ENCODE results near the gene PLEKHO2. TPM values are rescaled to one million over a fixed set of nuclear protein-coding genes. Genes with fewer than 3 reads are reported as not detected.

PLEKHO2 gene
- total and polyA plus RNA-seq, 2 of the 13 experiments (the other 11 are each of a cell fraction or from before 2014, with no cell fraction given): 3.8 to 4.8 TPM

DNA sequence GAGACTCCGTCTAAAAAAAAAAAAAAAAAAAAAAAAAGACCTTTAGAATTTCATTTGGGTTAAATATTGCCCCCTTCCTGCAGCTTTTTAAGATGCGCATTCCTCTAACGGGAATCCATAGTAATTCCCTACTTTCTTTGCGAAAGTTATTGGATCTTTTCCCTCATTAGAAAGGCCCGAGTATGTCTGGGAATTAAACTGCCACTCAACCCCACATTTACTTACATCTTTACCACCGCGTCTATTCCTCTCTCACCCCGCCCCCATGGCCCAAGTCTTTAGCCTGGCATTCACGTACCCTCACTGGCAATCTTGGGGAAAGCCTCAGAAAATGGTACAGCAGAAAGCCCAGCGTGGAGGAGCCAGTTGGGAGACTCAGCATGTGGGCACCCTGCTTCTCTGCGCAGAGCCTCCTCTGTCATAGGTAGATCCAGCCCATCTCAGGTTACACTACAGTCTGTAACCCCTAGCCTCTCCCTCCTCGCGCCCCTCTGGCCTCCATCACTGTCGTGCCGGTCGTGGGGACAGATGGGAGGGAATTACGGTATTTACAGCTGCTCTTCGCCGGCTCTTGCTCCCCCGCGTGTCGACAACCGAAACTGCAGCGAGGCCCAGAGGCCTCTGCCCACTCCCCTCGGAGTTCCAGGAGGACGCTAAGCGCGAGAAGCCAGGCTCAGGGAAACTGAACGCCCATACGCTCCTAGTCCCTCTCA is 63.6 kb downstream of the PLEKHO2 start (continued):
- TF ChIP-seq, protein P1, sequence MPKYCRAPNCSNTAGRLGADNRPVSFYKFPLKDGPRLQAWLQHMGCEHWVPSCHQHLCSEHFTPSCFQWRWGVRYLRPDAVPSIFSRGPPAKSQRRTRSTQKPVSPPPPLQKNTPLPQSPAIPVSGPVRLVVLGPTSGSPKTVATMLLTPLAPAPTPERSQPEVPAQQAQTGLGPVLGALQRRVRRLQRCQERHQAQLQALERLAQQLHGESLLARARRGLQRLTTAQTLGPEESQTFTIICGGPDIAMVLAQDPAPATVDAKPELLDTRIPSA (CRISPR knock-in tag; IDR thresholded peaks at IDR 0.05; ENCODE audit: borderline replicate concordance): no peak
- no peak for TF ChIP-seq GFI1 (CRISPR knock-in tag; IDR thresholded peaks at IDR 0.05; ENCODE audit: borderline replicate concordance)
- no peak for TF ChIP-seq ZNF839 (CRISPR knock-in tag; IDR thresholded peaks at IDR 0.05; ENCODE audit: borderline replicate concordance)
- no peak for TF ChIP-seq HOXA7 (CRISPR knock-in tag; IDR thresholded peaks at IDR 0.05)
- no peak for TF ChIP-seq JARID2 (CRISPR knock-in tag; IDR thresholded peaks at IDR 0.05; ENCODE audit: insufficient replicate concordance)
- TF ChIP-seq, protein P2, sequence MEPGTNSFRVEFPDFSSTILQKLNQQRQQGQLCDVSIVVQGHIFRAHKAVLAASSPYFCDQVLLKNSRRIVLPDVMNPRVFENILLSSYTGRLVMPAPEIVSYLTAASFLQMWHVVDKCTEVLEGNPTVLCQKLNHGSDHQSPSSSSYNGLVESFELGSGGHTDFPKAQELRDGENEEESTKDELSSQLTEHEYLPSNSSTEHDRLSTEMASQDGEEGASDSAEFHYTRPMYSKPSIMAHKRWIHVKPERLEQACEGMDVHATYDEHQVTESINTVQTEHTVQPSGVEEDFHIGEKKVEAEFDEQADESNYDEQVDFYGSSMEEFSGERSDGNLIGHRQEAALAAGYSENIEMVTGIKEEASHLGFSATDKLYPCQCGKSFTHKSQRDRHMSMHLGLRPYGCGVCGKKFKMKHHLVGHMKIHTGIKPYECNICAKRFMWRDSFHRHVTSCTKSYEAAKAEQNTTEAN (CRISPR knock-in tag; conservative IDR thresholded peaks at IDR 0.05): no peak
- no peak for TF ChIP-seq ZNF484 (CRISPR knock-in tag; IDR thresholded peaks at IDR 0.05; ENCODE audit: borderline replicate concordance, low read depth)
- TF ChIP-seq, protein P3, sequence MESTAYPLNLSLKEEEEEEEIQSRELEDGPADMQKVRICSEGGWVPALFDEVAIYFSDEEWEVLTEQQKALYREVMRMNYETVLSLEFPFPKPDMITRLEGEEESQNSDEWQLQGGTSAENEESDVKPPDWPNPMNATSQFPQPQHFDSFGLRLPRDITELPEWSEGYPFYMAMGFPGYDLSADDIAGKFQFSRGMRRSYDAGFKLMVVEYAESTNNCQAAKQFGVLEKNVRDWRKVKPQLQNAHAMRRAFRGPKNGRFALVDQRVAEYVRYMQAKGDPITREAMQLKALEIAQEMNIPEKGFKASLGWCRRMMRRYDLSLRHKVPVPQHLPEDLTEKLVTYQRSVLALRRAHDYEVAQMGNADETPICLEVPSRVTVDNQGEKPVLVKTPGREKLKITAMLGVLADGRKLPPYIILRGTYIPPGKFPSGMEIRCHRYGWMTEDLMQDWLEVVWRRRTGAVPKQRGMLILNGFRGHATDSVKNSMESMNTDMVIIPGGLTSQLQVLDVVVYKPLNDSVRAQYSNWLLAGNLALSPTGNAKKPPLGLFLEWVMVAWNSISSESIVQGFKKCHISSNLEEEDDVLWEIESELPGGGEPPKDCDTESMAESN (CRISPR knock-in tag; conservative IDR thresholded peaks at IDR 0.05): no peak
- TF ChIP-seq FOXP1 (IDR thresholded peaks at IDR 0.05): no peak
- TF ChIP-seq FOXP1 (CRISPR knock-in tag; IDR thresholded peaks at IDR 0.05): no peak
- TF ChIP-seq, protein P4, sequence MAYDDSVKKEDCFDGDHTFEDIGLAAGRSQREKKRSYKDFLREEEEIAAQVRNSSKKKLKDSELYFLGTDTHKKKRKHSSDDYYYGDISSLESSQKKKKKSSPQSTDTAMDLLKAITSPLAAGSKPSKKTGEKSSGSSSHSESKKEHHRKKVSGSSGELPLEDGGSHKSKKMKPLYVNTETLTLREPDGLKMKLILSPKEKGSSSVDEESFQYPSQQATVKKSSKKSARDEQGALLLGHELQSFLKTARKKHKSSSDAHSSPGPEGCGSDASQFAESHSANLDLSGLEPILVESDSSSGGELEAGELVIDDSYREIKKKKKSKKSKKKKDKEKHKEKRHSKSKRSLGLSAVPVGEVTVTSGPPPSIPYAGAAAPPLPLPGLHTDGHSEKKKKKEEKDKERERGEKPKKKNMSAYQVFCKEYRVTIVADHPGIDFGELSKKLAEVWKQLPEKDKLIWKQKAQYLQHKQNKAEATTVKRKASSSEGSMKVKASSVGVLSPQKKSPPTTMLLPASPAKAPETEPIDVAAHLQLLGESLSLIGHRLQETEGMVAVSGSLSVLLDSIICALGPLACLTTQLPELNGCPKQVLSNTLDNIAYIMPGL (CRISPR knock-in tag; IDR thresholded peaks at IDR 0.05; ENCODE audit: borderline replicate concordance in 1 of 2, low read depth in 1 of 2): no peak; a peak in 1 of 4 replicates
- TF ChIP-seq, protein P5, sequence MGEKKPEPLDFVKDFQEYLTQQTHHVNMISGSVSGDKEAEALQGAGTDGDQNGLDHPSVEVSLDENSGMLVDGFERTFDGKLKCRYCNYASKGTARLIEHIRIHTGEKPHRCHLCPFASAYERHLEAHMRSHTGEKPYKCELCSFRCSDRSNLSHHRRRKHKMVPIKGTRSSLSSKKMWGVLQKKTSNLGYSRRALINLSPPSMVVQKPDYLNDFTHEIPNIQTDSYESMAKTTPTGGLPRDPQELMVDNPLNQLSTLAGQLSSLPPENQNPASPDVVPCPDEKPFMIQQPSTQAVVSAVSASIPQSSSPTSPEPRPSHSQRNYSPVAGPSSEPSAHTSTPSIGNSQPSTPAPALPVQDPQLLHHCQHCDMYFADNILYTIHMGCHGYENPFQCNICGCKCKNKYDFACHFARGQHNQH (CRISPR knock-in tag; IDR thresholded peaks at IDR 0.05): no peak
- no peak for TF ChIP-seq JDP2 (CRISPR knock-in tag; IDR thresholded peaks at IDR 0.05; ENCODE audit: borderline replicate concordance)
- peak; percentile 39; the same call in 1 of the 2 replicates for TF ChIP-seq ZBTB7A (CRISPR knock-in tag; IDR thresholded peaks at IDR 0.05)
- no peak for TF ChIP-seq FOSL2 (CRISPR knock-in tag; IDR thresholded peaks at IDR 0.05)
- no peak for TF ChIP-seq PHB2 (IDR thresholded peaks at IDR 0.05; ENCODE audit: partially characterized antibody)
- TF ChIP-seq KDM2A (CRISPR knock-in tag; IDR thresholded peaks at IDR 0.05; ENCODE audit: borderline replicate concordance, low read depth): peak; percentile 68
- peak; percentile 38; the same call in 1 of the 2 replicates for TF ChIP-seq SMC3 (IDR thresholded peaks at IDR 0.05; ENCODE audit: low read length)
- TF ChIP-seq CREM (IDR thresholded peaks at IDR 0.05): no peak
- TF ChIP-seq CREM (CRISPR knock-in tag; IDR thresholded peaks at IDR 0.05): no peak
- no peak for TF ChIP-seq ZSCAN9 (CRISPR knock-in tag; IDR thresholded peaks at IDR 0.05; ENCODE audit: borderline replicate concordance)
- TF ChIP-seq, protein P6, sequence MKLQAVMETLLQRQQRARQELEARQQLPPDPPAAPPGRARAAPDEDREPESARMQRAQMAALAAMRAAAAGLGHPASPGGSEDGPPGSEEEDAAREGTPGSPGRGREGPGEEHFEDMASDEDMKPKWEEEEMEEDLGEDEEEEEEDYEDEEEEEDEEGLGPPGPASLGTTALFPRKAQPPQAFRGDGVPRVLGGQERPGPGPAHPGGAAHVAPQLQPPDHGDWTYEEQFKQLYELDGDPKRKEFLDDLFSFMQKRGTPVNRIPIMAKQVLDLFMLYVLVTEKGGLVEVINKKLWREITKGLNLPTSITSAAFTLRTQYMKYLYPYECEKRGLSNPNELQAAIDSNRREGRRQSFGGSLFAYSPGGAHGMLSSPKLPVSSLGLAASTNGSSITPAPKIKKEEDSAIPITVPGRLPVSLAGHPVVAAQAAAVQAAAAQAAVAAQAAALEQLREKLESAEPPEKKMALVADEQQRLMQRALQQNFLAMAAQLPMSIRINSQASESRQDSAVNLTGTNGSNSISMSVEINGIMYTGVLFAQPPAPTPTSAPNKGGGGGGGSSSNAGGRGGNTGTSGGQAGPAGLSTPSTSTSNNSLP (IDR thresholded peaks at IDR 0.05; ENCODE audit: low read depth, low read length): no peak
